ENCODE data around the gene DCAF10. TPM values are rescaled to one million over a fixed set of nuclear protein-coding genes. Genes with fewer than 3 reads are reported as not detected.
"Not testable (repeated sequence)": the region's sequence is repeated elsewhere in the genome, so short reads cannot be mapped to it uniquely, and the experiment has no call there.

DCAF10 gene
- total and polyA plus RNA-seq, 10 of the 15 experiments (the other 5 are each of a cell fraction or from before 2014, with no cell fraction given): 3.9 to 21.7 (median 9.8) TPM

GRCh38 chr9:37880916-37881479, 80.4 kb downstream of the DCAF10 start:
- no peak overlapping the region for H3K4me2 ChIP-seq (ENCODE audit: control insufficient read depth, insufficient read depth)
- H3K36me3 ChIP-seq (ENCODE audit: control insufficient read depth in 2 of 2, insufficient read depth in 2 of 2, low read length in 1 of 2): peaks cover 0 to under 1% of the 10 kb centered on the region in 2 experiments; a peak in 2 of 4 replicates
- no TSS peak for BruUV-seq (replicated peaks)
- intact Hi-C loops (cut with micrococcal nuclease; ENCODE audit: unreplicated experiment): no loop called here
- ChIA-PET RAD21 (ENCODE audit: unreplicated experiment) (no interaction called here), SMC1A (ENCODE audit: uncharacterized antibody, unreplicated experiment) (interaction anchor here (1.0 to 1.1 kb wide), 2 partner anchors 22 to 74 kb away, joined by 3 to 4 read pairs; no protein-coding TSS in a partner anchor), POLR2A (no interaction called here), CTCF (interaction anchor here (0.8 to 1.1 kb wide), 2 partner anchors 13 to 49 kb away, joined by 3 read pairs; no protein-coding TSS in a partner anchor)
- H3K4me3 ChIP-seq: no peak overlapping the region
- H3K4me1 ChIP-seq (ENCODE audit: control insufficient read depth, insufficient read depth, low read length): no peaks in the 10 kb centered on the region
- H3K9ac ChIP-seq (ENCODE audit: control insufficient read depth, insufficient read depth, low read length): no peak overlapping the region
- no peaks in the 10 kb centered on the region for H3K27me3 ChIP-seq (replicated peaks in 1 of 2; ENCODE audit: control insufficient read depth in 2 of 2, insufficient read depth in 2 of 2, low read length in 1 of 2)
- ATAC-seq (no peak), FAIRE-seq (no peak), DNase-seq (ENCODE audit: low read depth, low spot score) (no peak)
- H3K27ac ChIP-seq (ENCODE audit: control insufficient read depth, insufficient read depth): no peak overlapping the region
- no peak overlapping the region for H2AFZ ChIP-seq (ENCODE audit: control insufficient read depth, low read depth, low read length)
- no peaks in the 10 kb centered on the region for H4K20me1 ChIP-seq (ENCODE audit: control insufficient read depth, insufficient read depth)
- WGBS (ENCODE audit: insufficient coverage, insufficient replicate concordance, low lambda C conversion rate, missing lambda C conversion rate): 79% methylated on average over 2 of the region's 2 CpGs
- in situ Hi-C loops (cut with MboI): no loop called here
- TF ChIP-seq MAX (IDR thresholded peaks at IDR 0.05; ENCODE audit: low read depth, low read length) (no peak), CREB1 (IDR thresholded peaks at IDR 0.05; ENCODE audit: low read depth) (no peak), USF1 (IDR thresholded peaks at IDR 0.05; ENCODE audit: borderline replicate concordance, extremely low read length, insufficient read depth, low read depth, low read length) (no peak)
- no peaks in the 10 kb centered on the region; the same call in 2 of the 3 replicates for H3K9me3 ChIP-seq (replicated peaks; ENCODE audit: control insufficient read depth, insufficient read depth, low read length)
- no peaks in the 10 kb centered on the region for H3K79me2 ChIP-seq (ENCODE audit: control insufficient read depth, insufficient read depth, low read length)

GRCh38 chr9:37887977-37888583, 87.5 kb downstream of the DCAF10 start:
- intact Hi-C loops (cut with micrococcal nuclease; ENCODE audit: unreplicated experiment); SMC1A ChIA-PET (ENCODE audit: uncharacterized antibody, unreplicated experiment); H3K4me2 ChIP-seq (ENCODE audit: control insufficient read depth, insufficient read depth); H3K4me1 ChIP-seq (ENCODE audit: control insufficient read depth, insufficient read depth, low read length); DNase-seq (ENCODE audit: low read depth, low spot score); H3K9me3 ChIP-seq (replicated peaks; ENCODE audit: control insufficient read depth, insufficient read depth, low read length); H3K27ac ChIP-seq (ENCODE audit: control insufficient read depth, insufficient read depth); H3K36me3 ChIP-seq (ENCODE audit: control insufficient read depth in 2 of 2, insufficient read depth in 2 of 2, low read length in 1 of 2); in situ Hi-C loops (cut with MboI); POLR2A ChIA-PET; H3K4me3 ChIP-seq; FAIRE-seq; H4K20me1 ChIP-seq (ENCODE audit: control insufficient read depth, insufficient read depth); ATAC-seq; H2AFZ ChIP-seq (ENCODE audit: control insufficient read depth, low read depth, low read length); RAD21 ChIA-PET (ENCODE audit: unreplicated experiment); CTCF ChIA-PET; H3K27me3 ChIP-seq (replicated peaks in 1 of 2; ENCODE audit: control insufficient read depth in 2 of 2, insufficient read depth in 2 of 2, low read length in 1 of 2); H3K9ac ChIP-seq (ENCODE audit: control insufficient read depth, insufficient read depth, low read length); H3K79me2 ChIP-seq (ENCODE audit: control insufficient read depth, insufficient read depth, low read length): not testable (repeated sequence)
- BruUV-seq (replicated peaks): TSS peak; percentile 11
- 95% methylated on average over 11 of the region's 11 CpGs for WGBS (ENCODE audit: insufficient coverage, insufficient replicate concordance, low lambda C conversion rate, missing lambda C conversion rate)

Data from GM12878 (cell line).